AG08395 (cell line): ENCODE measurements around the gene SF1.

Experiments used
- DNase-seq: peaks from one replicate; pipeline ENCODE4 v3.0.0; 2012; ENCODE audit warnings: mixed read lengths, low spot score

Gene SF1

GRCh38 chr11:64801561-64802369, 23.4 kb upstream of the SF1 start:
- DNase-seq: no peak

GRCh38 chr11:64801158-64801464, 22.8 kb upstream of the SF1 start:
- DNase-seq: no peak

- no peak for DNase-seq
Observed at GRCh38 chr11:64800303-64801157, 22.2 kb upstream of the SF1 start.

- no peak for DNase-seq
Observed at GRCh38 chr11:64799623-64800302, 21.4 kb upstream of the SF1 start.

GRCh38 chr11:64799256-64799622, 20.9 kb upstream of the SF1 start:
- DNase-seq: no peak

- DNase-seq: no peak
Observed at GRCh38 chr11:64796757-64797541, 18.6 kb upstream of the SF1 start.

- no peak for DNase-seq
Observed at GRCh38 chr11:64796047-64796756, 17.9 kb upstream of the SF1 start.

- DNase-seq: no peak
Observed at GRCh38 chr11:64794526-64794925, 16.2 kb upstream of the SF1 start.

GRCh38 chr11:64793271-64794160, 15.2 kb upstream of the SF1 start:
- no peak for DNase-seq

- no peak for DNase-seq
Observed at GRCh38 chr11:64792482-64792881, 14.1 kb upstream of the SF1 start.

- no peak for DNase-seq
Observed at GRCh38 chr11:64791781-64792291, 13.5 kb upstream of the SF1 start.

GRCh38 chr11:64790205-64791095, 12.1 kb upstream of the SF1 start:
- DNase-seq: no peak

- DNase-seq: no peak
Observed at GRCh38 chr11:64789331-64790204, 11.2 kb upstream of the SF1 start.

GRCh38 chr11:64788321-64789215, 10.2 kb upstream of the SF1 start:
- no peak for DNase-seq

- peak; percentile 72 for DNase-seq
Observed at GRCh38 chr11:64787526-64788320, 9.4 kb upstream of the SF1 start.

GRCh38 chr11:64786308-64786707, 8.0 kb upstream of the SF1 start:
- DNase-seq: no peak
